ENCODE results near the gene COG8.
"Not testable (repeated sequence)": the region's sequence is repeated elsewhere in the genome, so short reads cannot be mapped to it uniquely, and the experiment has no call there.

COG8 gene, protein sequence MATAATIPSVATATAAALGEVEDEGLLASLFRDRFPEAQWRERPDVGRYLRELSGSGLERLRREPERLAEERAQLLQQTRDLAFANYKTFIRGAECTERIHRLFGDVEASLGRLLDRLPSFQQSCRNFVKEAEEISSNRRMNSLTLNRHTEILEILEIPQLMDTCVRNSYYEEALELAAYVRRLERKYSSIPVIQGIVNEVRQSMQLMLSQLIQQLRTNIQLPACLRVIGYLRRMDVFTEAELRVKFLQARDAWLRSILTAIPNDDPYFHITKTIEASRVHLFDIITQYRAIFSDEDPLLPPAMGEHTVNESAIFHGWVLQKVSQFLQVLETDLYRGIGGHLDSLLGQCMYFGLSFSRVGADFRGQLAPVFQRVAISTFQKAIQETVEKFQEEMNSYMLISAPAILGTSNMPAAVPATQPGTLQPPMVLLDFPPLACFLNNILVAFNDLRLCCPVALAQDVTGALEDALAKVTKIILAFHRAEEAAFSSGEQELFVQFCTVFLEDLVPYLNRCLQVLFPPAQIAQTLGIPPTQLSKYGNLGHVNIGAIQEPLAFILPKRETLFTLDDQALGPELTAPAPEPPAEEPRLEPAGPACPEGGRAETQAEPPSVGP

DNA sequence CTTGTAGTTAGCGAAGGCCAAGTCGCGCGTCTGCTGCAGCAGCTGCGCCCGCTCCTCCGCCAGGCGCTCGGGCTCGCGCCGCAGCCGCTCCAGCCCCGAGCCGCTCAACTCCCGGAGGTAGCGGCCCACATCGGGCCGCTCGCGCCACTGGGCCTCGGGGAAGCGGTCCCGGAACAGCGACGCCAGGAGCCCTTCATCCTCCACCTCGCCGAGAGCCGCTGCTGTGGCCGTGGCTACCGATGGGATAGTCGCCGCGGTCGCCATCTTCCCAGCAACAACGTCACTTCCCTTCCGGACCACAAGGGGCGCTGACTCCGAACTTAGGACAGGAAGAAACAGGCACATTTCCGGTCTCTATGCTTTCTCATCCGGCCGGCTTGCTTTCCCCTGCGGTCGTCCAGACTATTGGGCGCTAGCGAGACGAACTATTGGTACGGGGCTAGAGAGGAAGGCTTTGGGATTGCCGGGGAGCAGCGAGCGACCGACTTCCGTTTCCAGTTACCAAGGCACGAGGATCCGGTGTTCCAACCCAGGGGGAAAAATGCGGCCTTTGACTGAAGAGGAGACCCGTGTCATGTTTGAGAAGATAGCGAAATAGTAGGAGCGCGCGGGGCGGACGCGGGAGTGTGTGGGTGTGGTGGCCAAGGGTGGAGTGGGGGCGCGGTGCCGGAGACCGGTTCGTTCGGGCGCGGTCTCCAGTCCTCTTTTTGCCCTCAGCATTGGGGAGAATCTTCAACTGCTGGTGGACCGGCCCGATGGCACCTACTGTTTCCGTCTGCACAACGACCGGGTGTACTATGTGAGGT lies at the start of gene COG8, which contains the start of gene NIP7:
Gene COG8 (minus strand): TSS at position 276 of the 806 bp plus-strand sequence. CDS start 12 bp downstream, at position 264.
Gene NIP7 (plus strand): TSS at position 484 of the 806 bp plus-strand sequence. CDS start 58 bp downstream, at position 542.
- DNase-seq (ENCODE audit: low read depth in 2 of 2): peak; percentile 94 to 96

GRCh38 chr16:69386596-69386995 lies 47.2 kb upstream of the COG8 start:
- DNase-seq (ENCODE audit: low read depth in 2 of 2): peak in 1 of 2 experiments; percentile 23

DNA sequence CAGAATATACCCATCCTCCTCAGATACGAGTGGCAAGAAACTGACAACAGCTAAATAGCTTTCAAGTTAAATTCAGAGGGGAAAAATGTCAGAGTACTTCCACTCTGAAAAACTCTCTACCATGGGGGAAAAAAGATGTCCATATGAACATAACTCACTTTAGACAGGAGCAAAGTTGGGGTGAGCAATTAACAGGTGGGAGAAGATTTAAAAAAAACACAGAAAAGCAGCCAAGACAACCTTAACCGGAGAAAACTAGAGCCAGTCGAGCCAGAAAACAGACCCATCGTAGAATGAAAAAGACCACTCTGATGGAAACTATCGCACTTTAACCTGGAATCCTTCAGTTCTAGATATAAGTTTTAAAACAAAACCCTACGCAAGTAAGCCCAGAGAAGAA lies 45.6 kb upstream of the COG8 start:
- no peak for DNase-seq (ENCODE audit: low read depth in 2 of 2)

DNA sequence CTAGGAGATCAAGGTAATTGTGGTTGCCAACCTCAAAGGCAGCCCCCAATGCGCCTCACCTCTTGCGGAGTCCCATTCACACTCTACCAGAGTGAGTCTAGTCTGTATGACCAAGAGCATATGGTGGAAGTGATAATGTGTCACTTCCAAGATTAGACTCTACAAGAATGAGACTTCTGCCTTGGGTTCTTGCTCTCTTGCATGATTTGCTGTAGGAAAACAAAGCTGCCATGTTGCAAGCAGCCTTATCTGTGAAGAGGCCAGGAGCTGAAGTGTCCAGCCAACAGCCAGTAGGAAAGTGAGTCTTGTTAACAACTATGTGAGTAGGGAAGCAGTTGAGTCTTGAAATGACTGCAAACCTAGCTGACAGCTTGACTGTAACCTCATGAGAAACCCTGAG lies 43.1 kb upstream of the COG8 start:
- no peak for DNase-seq (ENCODE audit: low read depth in 2 of 2)

DNA sequence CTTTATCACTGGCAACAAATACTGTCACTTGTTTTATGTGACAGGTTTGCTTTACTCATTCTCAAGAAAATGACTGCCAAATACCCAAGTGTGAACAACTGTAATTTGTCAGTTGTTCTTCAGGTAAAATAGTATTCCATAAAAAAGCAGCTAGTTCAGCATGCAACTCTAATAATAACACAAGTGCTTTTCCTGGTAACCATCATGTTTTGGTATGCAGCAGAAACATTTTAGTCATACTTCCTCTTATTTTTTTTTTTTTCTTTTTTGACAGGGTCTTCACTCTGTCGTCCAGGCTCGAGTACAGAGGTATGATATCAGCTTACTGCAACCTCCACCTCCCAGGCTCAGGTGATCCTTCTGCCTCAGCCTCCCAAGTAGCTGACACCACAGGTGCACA lies 41.9 kb upstream of the COG8 start:
- no peak for DNase-seq (ENCODE audit: low read depth in 2 of 2)

GRCh38 chr16:69378760-69379159 lies 39.4 kb upstream of the COG8 start:
- DNase-seq (ENCODE audit: low read depth in 2 of 2): no peak

DNA sequence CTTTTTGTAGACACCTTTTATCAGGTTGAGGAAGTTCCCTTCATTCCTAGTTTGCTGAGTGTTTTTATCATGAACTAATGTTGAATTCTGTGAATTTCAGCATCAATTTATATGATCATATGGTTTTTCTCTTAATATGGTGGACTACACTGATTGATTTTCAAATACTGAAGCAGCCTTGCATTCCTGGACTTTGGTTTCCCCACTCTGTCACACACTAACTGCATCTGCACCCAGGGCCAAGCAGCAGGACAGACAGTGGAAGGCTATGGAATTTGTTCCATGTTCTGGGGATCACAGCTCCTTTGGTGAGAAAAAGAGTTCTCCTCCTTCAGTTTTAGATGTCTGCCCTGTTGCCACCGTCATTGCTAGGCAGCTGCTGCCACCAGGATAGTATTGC lies 38.7 kb upstream of the COG8 start:
- DNase-seq (ENCODE audit: low read depth in 2 of 2): no peak

GRCh38 chr16:69376393-69377059 lies 37.2 kb upstream of the COG8 start:
- no peak for DNase-seq (ENCODE audit: low read depth in 2 of 2)

DNA sequence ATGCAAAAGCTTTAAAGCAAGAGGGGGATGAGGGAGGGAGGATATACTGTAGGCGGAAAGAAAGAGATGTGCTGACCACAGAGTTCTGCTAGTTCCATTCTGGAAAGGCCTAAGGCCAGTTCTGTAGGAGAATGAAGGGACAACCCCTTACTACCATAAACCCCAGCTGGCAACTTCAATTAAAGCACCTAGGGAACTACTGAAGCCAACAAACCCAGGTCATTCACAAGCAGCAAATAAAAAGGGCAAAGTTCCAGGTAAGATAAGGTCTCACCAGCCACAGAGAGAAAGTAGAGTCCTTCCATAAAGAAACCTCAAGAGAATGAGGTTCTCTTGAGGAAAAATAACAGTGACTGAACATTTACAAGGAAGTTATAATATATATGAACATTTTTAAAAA lies 33.7 kb upstream of the COG8 start:
- DNase-seq (ENCODE audit: low read depth in 2 of 2): no peak

DNA sequence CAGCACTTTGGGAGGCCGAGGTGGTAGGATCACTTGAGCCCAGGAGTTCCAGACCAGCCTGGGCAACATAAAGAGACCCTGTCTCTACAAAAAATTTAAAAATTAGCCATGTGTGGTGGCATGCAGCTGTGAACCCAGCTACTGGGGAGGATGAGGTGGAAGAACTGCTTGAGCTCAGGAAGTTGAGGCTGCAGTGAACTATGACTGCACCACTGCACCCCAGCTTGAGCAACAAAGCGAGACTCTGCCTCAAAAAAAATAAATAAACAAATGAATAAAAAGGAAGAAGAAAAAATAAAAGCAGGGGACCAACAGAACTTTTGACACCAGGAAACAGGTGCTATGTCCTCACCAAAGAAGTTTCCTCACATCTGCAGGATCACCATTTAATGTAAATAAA lies 32.2 kb upstream of the COG8 start:
- DNase-seq (ENCODE audit: low read depth in 2 of 2): no peak

- no peak for DNase-seq (ENCODE audit: low read depth in 2 of 2)
Measured at GRCh38 chr16:69368866-69369265, 29.5 kb upstream of the COG8 start.

- no peak for DNase-seq (ENCODE audit: low read depth in 2 of 2)
Measured at GRCh38 chr16:69367980-69368379, 28.6 kb upstream of the COG8 start.

DNA sequence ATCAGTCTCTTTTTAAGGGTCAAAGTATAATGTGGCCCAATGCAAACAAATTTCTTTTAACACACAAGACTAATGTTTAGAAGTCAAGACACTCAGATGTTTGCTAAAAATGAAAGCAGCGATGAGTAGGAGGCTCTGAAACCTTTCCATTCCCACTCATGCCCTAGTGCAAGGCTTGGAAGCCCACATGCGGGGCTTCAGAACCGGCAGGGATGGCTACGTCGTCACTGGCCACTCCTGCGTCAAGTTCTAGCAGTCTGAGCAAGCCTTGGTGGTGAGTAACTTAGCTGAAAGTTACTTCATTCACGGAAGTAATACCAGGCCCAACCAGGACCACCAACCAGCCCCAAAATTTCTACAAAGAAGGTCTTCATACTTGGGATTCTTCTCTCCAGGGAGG lies 27.1 kb upstream of the COG8 start:
- no peak for DNase-seq (ENCODE audit: low read depth in 2 of 2)

DNA sequence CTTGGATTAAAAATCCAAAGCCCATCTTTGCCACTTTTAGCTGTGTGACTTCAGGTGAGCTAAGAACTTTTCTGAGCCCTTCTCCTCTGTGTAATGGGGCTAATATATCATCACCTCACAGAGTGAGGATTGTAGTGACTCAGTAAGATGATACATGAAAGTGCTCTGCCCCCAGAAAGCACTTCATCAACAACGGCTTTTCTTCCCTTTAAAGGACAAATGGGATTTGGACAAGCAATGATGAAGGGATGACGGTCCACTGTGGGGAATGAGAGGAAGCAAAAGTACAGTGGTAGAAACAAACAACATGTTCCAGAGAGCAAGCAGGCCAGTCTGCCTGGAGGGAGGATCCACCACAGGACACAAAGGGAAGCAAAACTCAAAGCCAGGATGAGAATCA lies 26.5 kb upstream of the COG8 start:
- DNase-seq (ENCODE audit: low read depth in 2 of 2): no peak

- DNase-seq (ENCODE audit: low read depth in 2 of 2): no peak
Measured at GRCh38 chr16:69364088-69364487, 24.7 kb upstream of the COG8 start.

DNA sequence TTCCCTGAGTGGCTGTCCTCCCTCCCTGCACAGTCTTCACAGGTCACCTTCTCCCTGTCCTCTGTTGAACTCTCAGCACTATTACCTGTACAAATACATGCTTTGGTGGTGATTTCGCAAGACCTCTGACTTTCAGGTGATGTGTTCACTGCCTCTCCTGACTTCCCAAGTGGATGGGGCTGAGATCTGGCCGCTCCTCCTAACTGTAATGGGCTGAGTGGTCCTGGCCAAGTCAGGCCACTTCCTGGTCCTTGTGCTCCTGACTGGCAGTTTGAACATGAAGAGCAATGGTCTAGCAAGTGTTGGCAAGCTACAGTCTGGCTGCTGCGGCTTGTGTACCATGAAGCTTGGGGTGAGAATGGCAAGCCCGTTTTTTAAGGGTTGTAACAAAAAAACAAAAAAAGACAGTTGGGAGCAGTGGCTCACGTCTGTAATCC lies 23.9 kb upstream of the COG8 start:
- no peak for DNase-seq (ENCODE audit: low read depth in 2 of 2)

DNA sequence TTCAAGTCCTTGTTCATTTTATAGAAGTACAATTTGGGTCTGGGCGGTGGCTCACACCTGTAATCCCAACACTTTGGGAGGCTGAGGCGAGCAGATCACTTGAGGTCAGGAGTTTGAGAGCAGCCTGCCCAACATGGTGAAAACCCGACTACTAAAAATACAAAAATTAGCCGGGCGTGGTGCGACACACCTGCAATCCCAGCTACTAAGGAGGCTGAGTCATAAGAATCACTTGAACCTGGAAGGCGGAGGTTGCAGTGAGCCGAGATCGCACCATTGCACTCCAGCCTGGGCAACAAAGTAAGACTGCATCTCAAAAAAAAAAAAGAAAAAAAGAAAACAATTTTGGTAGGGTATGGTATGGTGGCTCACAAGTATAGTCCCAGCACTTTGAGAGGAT lies 20.7 kb upstream of the COG8 start:
- DNase-seq (ENCODE audit: low read depth in 2 of 2): not testable (repeated sequence)

DNA sequence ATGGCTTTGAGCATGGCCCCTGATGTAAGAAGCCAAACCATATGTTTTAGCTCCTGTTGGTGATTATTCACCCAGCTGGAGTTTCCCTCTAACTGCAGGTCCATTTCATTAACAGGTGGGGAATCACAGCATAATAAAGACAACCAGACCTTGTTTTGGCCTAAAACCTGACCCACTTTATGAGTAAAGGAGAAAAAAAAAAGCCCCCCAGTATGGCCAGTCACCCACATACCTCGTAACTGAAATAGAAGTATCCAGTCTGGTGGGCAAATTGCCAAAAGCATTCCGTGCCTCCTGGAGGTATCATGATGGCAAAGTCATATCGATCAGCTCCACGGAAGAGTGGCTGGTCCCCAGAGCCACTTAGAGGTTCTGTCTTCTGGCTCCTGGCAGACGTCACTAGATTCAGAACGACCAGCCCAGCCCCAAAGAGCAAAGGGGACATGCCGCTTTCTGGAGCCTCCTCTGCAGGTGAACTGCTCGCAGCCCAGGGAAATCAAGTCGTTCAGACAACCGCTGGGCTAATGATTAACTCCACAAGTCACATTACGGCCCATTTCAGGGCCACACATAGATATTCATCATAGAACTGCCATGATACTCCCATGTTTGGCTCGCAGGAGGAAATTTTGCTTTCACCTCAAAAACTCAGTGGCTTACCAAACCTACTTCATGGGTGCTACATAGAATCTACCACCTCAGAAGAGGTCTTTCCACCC lies 12.1 kb upstream of the COG8 start, which contains the start of gene TMED6:
Gene TMED6 (minus strand): TSS at position 478 of the 719 bp plus-strand sequence. CDS start 33 bp downstream, at position 445.
- no peak for DNase-seq (ENCODE audit: low read depth in 2 of 2)

GRCh38 chr16:69350536-69351133 lies 11.3 kb upstream of the COG8 start:
- DNase-seq (ENCODE audit: low read depth in 2 of 2): no peak

DNA sequence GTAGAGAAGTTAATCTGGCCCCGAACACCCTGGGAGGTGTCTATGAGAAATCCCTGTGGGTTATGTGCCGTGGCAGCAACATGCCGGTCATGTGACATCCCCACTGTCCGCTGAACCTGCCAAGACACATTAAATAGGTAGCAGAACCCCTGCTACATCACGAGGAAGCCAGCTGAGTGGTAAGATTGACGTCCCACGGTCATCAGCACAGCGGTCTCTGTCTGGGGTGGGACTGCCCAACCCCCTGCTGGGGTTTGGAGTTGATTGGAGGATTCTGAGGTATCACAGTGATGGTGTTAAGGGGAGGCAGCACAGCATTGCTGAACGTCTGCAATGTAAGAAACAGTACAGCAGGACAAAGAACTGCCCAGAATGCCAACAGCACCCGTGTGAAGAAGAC lies 10.2 kb upstream of the COG8 start:
- no peak for DNase-seq (ENCODE audit: low read depth in 2 of 2)

DNA sequence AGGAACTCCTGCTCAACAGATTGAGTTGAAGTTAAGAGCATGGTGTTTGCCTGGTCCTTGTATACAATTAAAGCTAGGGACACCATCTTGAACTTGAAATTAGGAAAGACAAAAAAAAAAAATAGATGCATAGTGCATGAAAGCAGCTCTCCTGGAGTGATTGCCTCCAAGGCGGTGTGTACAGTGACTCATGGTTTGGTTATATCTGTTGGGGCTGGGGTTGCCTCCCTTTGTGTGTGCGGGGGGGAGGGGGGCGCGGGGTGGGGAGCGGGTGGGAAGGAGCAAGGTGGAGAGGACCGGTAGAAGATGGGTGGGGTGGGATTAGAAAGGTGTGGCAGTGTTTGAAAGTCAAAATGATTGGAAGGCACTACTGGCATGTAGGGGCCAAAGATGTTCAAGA lies 8.9 kb upstream of the COG8 start:
- DNase-seq (ENCODE audit: low read depth in 2 of 2): no peak

Data from fibroblast of skin of left biceps (primary cell).